ENCODE measurements around the gene PTPN14. TPM values are rescaled to one million over a fixed set of nuclear protein-coding genes. Genes with fewer than 3 reads are reported as not detected.
A peak's percentile ranks its signal among the peaks of the same experiment; 100 is the strongest.

Gene PTPN14
- total RNA-seq, 2 donors from 2014 or later = 6.8 TPM

- intact Hi-C loops (cut with DNase I, micrococcal nuclease) = no loop called here
- DNase-seq (no peak), ATAC-seq (peak; percentile 80)
Observed at GRCh38 chr1:214573386-214574318, 22.2 kb upstream of the PTPN14 start.

DNA sequence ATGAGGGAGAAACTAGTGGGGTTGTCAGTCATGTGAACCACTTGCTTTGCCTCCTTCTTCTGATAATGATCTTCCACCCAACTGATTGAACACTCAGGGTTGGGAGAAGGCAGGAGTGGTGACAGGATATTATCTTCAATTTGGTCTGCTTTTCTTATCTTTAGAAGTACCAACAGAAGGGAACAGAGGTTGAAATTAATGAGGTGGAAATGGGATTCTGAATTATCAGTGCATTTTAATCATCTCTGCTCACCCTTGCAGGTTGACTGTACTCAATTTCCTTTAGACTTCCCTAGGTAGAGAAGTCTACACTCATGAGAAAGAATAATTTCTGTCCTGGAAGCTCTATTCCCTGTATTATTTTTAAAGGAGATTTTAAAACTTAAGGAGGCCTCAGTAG is 19.9 kb upstream of the PTPN14 start:
- DNase-seq (no peak), ATAC-seq (no peak)
- intact Hi-C loops (cut with DNase I, micrococcal nuclease) = no loop called here

DNA sequence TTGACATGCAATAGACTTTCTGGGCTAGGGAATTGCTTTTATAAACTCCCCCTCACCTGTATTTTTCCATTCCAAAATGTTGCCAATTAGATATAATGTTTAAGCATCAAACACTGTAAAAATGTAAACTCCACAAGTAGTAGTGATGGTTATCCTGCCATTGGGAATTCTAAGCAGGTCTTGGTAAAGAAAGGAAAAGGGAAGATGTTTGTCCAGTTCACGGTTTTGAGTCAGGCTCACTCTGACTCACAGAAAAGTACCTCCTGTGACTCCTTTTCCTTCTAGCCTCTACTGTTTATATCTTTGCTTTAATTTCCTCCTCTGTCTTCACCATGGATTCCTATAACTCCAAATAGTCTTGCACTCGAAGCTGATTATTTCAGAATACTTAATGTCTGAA is 19.0 kb upstream of the PTPN14 start:
- DNase-seq = no peak
- intact Hi-C loops (cut with DNase I, micrococcal nuclease) = no loop called here
- no peak for ATAC-seq

- intact Hi-C loops (cut with DNase I, micrococcal nuclease) = no loop called here
- no peak for DNase-seq
- ATAC-seq = no peak
Observed at GRCh38 chr1:214569357-214570004, 18.1 kb upstream of the PTPN14 start.

DNA sequence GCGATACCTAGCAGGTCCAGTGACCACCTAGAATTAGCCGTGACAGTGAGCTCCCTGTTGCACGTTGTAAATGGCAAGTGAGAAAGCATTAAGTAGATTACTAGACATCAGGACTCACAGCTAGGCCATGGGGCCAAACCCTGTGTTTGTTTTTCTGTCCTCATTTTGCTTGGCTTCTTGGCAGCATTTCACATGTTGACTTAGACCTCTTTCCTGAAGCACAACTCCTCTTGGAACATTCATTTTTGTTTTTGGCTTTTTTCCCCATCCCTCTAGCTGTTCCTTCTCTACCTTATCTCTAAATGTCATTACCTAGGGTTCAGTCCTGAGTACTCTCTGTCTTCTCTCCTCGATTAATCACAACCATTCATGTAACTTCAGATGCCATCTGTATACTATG is 16.9 kb upstream of the PTPN14 start:
- ATAC-seq = no peak
- intact Hi-C loops (cut with DNase I, micrococcal nuclease) = no loop called here
- DNase-seq = no peak

- DNase-seq (no peak), ATAC-seq (no peak)
- intact Hi-C loops (cut with DNase I, micrococcal nuclease) = no loop called here
Observed at GRCh38 chr1:214567481-214567980, 16.1 kb upstream of the PTPN14 start.

DNA sequence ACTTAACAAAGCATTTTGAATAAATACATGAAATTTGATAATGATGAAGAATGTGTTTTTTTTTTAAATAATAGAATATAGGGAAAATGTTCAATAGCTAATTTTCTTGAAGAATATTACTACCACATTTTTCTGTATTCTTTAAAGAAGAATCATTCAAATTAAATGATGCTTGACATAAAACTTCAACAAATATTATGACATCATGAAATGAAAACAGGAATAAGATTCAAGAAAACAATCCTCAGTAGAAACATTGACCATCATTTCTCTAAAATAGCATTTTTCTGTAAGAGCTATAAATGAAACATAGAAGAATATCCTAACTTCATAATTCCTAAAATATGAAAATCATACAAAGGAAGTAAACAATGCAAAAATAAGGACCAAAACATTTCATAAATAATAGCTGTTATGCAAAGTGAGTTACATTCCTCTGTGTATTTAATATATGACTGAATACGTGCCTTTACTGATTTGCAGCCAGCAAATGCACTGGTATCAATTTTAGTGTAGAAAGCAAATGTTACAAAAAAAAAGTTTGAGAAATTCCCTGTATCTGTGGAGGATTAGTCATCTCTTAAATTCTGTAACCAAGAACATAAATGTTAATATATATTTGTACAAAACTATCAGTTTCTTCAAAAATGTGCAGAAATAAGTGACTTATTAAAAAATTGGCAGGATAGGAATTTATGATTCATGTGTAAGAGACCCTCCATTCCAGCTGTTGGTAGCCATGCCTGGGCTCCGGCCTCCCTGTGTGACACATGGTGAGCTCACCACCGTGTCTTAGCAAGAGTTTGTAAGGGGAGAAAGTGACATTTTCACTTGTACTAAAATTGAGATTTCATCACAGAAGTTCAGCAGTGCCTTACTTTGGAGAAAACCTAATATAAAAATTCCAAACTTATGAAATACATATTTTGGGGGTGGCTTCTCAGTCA is 15.0 kb upstream of the PTPN14 start:
- ATAC-seq = no peak
- DNase-seq = no peak

GRCh38 chr1:214565310-214565709 is 13.9 kb upstream of the PTPN14 start:
- intact Hi-C loops (cut with DNase I, micrococcal nuclease) = no loop called here
- DNase-seq (no peak), ATAC-seq (no peak)

More for the DNA sequence above, 15.0 kb upstream of the PTPN14 start:
- intact Hi-C loops (cut with DNase I, micrococcal nuclease) = no loop called here

DNA sequence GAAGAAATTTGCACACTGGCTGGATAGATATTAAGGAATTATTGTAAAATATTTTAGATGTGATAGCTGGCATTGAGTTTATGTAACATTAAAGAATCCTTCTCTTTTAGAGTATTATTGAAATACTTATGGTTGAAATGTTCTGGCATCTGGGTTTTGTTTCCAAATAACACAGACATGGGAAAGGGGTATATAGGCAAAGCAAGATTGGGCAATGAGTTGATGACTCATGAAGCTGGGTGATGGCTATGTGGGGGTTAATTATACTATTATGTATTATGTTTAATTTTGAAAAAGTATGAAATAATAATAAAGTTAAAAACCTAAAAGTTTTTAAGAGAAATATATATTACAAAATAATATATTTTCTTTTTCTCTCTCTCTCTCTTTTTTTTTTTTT is 12.5 kb upstream of the PTPN14 start:
- intact Hi-C loops (cut with DNase I, micrococcal nuclease) = no loop called here
- DNase-seq (no peak), ATAC-seq (no peak)

- intact Hi-C loops (cut with DNase I, micrococcal nuclease) = no loop called here
- ATAC-seq = no peak
- DNase-seq = no peak
Observed at GRCh38 chr1:214557952-214558735, 6.7 kb upstream of the PTPN14 start.

- no peak for ATAC-seq
- intact Hi-C loops (cut with DNase I, micrococcal nuclease) = no loop called here
- DNase-seq = no peak
Observed at GRCh38 chr1:214553142-214553710, 1.8 kb upstream of the PTPN14 start.

- intact Hi-C loops (cut with DNase I, micrococcal nuclease) = no loop called here
- ATAC-seq (peak; percentile 76), DNase-seq (peak; percentile 61 to 70)
Observed at GRCh38 chr1:214552174-214552608, 789 bp upstream of the PTPN14 start.

DNA sequence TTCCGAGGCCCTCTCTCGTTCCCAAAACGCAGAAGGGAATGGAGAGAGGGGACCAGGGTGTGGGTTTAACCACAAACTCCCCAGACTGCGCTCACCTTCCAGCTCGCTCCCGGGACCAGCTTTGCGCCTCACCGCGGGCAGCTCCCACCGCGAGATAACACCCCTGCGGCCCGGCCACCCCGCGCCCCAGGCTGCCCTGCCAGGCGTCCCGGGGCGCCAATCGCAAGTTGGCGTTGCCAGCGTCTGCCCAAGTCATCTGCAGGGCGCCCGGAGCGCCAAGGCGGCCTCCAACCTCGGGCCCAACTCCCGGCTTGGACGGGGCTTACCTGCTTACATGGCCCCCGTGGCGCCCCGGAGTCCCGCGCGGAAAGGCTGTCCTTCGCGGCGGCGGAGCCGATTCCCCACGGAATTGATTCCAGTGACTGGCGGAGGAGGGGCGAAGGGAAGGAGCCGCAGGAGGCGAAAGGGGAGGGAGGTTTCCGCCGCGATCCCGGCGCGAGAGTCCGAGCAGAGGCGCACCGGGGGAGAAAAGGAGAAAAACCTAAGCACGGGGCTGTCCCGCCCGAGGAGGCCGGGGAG is 456 bp downstream of the PTPN14 start:
- DNase-seq (peak; percentile 37 to 59), ATAC-seq (peak; percentile 49)
- intact Hi-C loops (cut with DNase I, micrococcal nuclease) = no loop called here

GRCh38 chr1:214550013-214550856 is 1.2 kb downstream of the PTPN14 start:
- ATAC-seq = no peak
- DNase-seq = no peak

DNA sequence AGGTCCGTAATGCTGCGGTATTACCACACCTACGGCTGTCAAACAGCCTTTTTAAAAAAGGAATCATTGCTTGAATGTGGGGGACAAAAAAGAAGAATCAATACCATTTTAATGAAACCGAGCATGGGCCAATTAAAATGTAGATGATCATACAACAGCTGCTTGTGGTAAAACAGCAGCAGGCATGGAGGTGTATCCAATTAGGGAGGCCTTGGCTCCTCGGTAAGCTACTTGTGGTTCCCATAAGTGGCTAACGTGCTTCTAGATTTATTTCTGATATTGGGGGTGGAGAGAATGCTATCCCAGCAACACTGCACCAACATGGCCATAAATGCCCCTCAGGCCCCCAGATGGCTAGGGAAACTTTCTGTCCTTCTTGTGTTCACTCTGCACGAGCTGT is 1.8 kb downstream of the PTPN14 start:
- no peak for DNase-seq
- intact Hi-C loops (cut with DNase I, micrococcal nuclease) = no loop called here
- ATAC-seq = no peak

More at GRCh38 chr1:214550013-214550856, 1.2 kb downstream of the PTPN14 start:
- intact Hi-C loops (cut with DNase I, micrococcal nuclease) = no loop called here

DNA sequence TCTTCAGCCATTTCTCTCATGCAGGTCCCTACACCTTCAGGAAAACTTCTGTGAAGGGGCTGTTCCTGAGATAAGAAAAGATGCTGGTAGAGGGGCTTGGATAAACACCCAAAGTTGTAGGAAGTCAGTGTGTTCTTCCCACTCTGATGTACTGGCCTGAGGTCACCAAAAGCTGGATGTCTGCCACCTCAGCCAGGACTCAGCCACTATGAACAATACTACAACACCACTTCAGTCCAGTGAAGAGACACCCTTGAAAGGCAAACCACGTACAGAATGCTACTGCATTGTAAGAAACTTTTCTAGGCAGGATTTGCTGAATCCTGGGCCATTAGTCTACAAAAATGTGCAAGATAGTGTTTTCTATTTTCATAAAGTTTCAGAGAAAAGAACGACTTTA is 2.4 kb downstream of the PTPN14 start:
- DNase-seq = no peak
- no peak for ATAC-seq
- intact Hi-C loops (cut with DNase I, micrococcal nuclease) = no loop called here

GRCh38 chr1:214548271-214548670 is 3.1 kb downstream of the PTPN14 start:
- DNase-seq (no peak), ATAC-seq (no peak)
- intact Hi-C loops (cut with DNase I, micrococcal nuclease) = no loop called here
